Stimulated activated CD8-positive, alpha-beta memory T cell treated with anti-CD3 and anti-CD28 coated beads, Interleukin-4, amount 100 ng/mL, for 4 hours (primary cell): ENCODE results near the gene TBCC.

Experiments
- DNase-seq, 2 donors: peaks; one replicate each; pipeline ENCODE4 v3.0.0-alpha.2; 2020; ENCODE audit warnings: low read depth in 2 of 2, low spot score in 1 of 2

Gene TBCC

GRCh38 chr6:42771741-42772100 is 25.8 kb upstream of the TBCC start:
- DNase-seq, result no peak

- DNase-seq, result no peak
These were observed 23.9 kb upstream of the TBCC start for GRCh38 chr6:42769836-42770235.

GRCh38 chr6:42769051-42769450 is 23.1 kb upstream of the TBCC start:
- no peak for DNase-seq

- DNase-seq, result no peak
These were observed 20.3 kb upstream of the TBCC start for GRCh38 chr6:42766163-42766670.

GRCh38 chr6:42764911-42765648 is 19.2 kb upstream of the TBCC start:
- no peak for DNase-seq

- no peak for DNase-seq
These were observed 17.0 kb upstream of the TBCC start for GRCh38 chr6:42762950-42763349.

GRCh38 chr6:42762426-42762859 is 16.5 kb upstream of the TBCC start:
- no peak for DNase-seq

- no peak for DNase-seq
These were observed 15.6 kb upstream of the TBCC start for GRCh38 chr6:42761287-42762067.

- no peak for DNase-seq
These were observed 13.0 kb upstream of the TBCC start for GRCh38 chr6:42758756-42759430.

- no peak for DNase-seq
These were observed 10.8 kb upstream of the TBCC start for GRCh38 chr6:42756722-42757121.

- no peak for DNase-seq
These were observed 8.9 kb upstream of the TBCC start for GRCh38 chr6:42754759-42755158.

GRCh38 chr6:42751055-42751454 is 5.2 kb upstream of the TBCC start:
- no peak for DNase-seq

- no peak for DNase-seq
These were observed 2.4 kb upstream of the TBCC start for GRCh38 chr6:42748203-42748898.

GRCh38 chr6:42746463-42747391 is 824 bp upstream of the TBCC start:
- DNase-seq, result peak; percentile 24 to 56

GRCh38 chr6:42745083-42745639 is 742 bp downstream of the TBCC start:
- peak in 1 of 2 donors; percentile 2 for DNase-seq

GRCh38 chr6:42744351-42744893 is 1.5 kb downstream of the TBCC start:
- DNase-seq, result no peak

GRCh38 chr6:42742116-42742894 is 3.6 kb downstream of the TBCC start:
- no peak for DNase-seq

- no peak for DNase-seq
These were observed 5.2 kb downstream of the TBCC start for GRCh38 chr6:42740725-42741124.

- DNase-seq, result no peak
These were observed 9.9 kb downstream of the TBCC start for GRCh38 chr6:42735976-42736375.
